ENCODE measurements around the gene SERPINA10.
A peak's percentile ranks its signal among the peaks of the same experiment; 100 is the strongest.

Gene SERPINA10, protein sequence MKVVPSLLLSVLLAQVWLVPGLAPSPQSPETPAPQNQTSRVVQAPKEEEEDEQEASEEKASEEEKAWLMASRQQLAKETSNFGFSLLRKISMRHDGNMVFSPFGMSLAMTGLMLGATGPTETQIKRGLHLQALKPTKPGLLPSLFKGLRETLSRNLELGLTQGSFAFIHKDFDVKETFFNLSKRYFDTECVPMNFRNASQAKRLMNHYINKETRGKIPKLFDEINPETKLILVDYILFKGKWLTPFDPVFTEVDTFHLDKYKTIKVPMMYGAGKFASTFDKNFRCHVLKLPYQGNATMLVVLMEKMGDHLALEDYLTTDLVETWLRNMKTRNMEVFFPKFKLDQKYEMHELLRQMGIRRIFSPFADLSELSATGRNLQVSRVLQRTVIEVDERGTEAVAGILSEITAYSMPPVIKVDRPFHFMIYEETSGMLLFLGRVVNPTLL

GRCh38 chr14:94292872-94293577, at the start of gene SERPINA10:
Gene SERPINA10, minus strand, starts transcription at chr14:94293268. Its CDS starts 2,675 bp downstream, at chr14:94290593.
- no peak for DNase-seq

DNA sequence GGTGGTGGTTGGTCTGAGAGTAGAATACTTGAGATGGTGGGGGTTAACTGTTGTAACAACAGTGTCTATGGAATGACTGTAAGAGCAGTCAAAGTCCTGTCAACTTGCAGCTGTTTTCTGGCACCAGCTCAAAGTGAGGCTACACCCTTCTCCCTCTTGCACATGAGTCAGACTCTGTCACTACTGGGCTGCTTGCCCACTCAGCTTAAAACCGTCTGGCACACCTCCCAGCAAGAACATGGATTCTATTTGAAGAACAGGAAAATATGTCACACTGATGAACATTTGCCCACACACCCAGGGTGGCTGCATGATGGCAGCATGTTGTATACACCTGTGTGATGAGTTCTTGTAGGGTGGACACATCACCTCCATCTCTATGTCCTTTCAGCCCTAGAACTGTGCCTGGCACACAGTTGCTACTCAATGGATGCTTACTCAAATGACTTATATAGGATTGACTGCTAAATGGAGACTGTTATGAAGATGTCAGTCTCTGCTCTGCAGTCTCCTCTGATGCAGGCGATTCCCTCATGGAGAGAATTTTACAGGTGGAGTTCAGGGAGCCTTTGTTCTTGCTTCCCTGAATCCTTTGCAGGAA, 49.4 kb upstream of the SERPINA10 start:
- peak; percentile 88 for DNase-seq

- DNase-seq, result no peak
Measured at GRCh38 chr14:94341656-94342333, 48.7 kb upstream of the SERPINA10 start.

- DNase-seq, result no peak
Measured at GRCh38 chr14:94340533-94340932, 47.5 kb upstream of the SERPINA10 start.

DNA sequence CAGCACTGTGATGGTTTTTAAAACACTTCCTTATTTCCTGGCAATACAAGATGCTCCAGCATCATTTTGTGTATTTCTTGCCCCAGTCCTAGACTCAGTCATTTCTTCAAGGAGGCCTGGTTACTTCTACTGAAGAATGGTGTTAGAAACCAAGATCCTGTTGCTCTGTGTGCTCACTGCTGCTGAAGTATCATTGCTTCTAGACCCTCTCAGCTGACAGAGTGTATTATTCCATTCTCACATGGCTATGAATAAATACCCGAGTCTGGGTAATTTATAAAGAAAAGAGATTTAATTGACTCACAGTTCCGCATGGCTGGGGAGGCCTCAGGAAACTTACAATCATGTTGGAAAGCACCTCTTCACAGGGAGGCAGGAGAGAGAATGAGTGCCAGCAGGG, 45.0 kb upstream of the SERPINA10 start:
- no peak for DNase-seq

DNA sequence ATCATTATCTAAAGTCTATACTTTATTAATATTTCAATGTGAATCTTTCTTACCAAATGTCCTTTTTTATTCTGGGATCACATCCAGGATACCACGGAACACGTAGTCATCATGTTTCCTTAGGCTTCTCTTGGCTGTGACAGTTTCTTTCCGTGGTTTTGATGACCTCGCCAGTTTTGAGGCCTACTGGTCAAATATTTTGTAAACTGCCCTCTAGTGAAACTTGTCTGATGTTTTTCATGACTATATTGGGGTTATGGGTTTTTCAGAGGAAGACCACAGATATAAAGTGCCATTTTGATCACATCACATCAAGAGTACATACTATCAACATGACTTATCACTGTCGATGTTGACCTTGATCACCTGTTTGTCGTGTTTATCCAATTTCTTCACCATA, 44.2 kb upstream of the SERPINA10 start:
- no peak for DNase-seq

- DNase-seq, result no peak
Measured at GRCh38 chr14:94334872-94335271, 41.8 kb upstream of the SERPINA10 start.

- DNase-seq, result no peak
Measured at GRCh38 chr14:94332587-94332986, 39.5 kb upstream of the SERPINA10 start.

DNA sequence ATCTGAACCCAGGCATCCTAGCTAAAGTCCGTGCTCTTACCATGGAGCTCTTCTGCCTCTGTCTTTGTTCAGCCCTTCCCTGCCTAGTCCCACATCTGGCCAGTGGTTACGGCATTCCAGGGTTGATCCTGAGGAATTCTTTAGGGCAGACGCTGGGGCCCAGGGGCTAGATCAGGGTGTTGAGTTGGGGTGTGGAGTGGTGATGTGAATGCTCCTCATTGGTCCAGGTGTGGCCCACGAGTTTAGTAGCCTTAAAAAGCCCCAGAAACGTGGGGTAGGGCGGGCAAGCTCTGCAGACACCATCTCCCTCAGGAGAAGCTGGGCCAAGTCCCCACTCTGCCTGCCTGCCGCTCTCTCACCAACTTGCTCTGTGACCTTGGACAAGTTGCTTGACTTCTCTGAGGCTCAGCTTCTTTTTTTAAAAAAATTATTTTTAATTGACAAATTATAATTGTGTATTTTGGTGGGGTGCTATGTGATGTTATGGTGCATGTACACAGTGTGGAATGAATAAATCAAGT, 39.1 kb upstream of the SERPINA10 start:
- no peak for DNase-seq

DNA sequence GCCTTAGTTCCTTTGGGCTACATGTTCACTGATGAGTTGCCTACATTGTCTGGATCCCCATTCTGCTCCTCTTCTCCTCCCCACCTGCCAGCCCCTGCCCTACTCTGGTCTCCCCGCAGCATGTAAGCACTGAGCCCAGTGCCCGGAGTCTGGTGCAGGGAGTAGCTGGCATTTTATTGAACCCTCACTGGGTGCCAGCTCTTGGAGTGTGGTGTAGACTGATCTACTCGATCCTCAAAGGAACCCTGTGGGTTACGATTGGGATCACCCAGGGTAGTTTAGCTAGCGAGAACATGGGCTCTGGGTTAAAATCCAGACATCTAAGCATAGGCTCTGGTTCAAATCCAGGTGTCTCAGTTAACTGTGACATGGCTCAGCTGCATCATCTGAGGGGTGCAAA, 38.4 kb upstream of the SERPINA10 start:
- DNase-seq, result no peak

DNA sequence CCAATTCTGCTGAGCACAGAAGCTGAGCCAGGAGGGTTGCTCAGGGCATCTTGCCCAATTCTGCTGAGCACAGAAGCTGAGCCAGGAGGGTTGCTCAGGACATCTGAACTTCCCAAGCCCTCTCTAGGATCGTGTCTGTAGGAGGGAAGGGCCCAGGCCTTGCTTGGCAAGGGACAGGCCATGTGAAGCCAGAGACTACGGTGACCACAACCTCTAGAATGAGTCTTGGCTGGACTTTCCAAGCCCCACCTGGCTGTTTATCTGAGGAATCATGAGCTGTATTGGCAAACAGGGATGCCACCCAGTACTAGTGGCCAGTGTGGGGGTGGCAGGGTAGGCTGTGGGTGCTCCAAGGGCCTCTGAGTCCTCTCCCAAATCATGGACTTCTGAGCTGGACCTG, 37.8 kb upstream of the SERPINA10 start:
- DNase-seq, result no peak

DNA sequence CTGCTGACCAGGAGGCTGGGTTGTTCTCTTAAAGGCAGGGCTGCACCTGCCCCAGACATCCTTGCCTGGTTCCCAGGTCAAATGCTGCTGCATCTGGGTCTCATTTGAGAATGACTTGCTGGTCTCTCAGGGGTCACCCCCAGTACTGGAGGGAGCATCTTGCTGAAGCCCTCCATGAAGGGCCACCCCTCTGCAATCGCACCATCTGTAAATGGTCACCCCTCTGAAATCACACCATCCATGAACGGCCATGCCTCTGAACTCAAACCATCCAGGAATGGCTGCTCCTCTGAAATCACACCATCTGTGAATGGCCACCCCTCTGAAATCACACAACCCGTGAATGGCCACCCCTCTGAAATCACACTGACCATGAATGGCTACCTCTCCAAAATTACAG, 37.4 kb upstream of the SERPINA10 start:
- DNase-seq, result no peak

DNA sequence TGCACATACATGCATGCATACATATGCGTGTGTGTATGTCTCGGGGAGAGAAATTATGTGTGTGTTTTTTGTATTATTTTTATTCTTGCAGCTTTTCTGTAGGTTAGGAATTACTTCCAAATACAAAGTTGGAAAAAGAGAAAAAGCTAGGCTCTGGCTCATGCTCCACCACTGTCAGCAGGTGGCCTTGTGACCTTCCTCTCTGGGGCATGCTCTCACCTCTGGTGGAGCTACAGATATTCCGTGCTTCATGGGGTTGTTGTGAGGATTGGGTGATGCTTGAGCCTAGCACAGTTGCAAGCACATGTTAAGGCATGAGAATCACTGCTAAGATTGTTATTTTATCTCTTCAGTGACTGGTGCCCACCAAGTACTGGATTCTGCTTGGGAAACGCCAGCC, 36.8 kb upstream of the SERPINA10 start:
- no peak for DNase-seq

GRCh38 chr14:94328196-94328595, 35.1 kb upstream of the SERPINA10 start:
- DNase-seq, result no peak

DNA sequence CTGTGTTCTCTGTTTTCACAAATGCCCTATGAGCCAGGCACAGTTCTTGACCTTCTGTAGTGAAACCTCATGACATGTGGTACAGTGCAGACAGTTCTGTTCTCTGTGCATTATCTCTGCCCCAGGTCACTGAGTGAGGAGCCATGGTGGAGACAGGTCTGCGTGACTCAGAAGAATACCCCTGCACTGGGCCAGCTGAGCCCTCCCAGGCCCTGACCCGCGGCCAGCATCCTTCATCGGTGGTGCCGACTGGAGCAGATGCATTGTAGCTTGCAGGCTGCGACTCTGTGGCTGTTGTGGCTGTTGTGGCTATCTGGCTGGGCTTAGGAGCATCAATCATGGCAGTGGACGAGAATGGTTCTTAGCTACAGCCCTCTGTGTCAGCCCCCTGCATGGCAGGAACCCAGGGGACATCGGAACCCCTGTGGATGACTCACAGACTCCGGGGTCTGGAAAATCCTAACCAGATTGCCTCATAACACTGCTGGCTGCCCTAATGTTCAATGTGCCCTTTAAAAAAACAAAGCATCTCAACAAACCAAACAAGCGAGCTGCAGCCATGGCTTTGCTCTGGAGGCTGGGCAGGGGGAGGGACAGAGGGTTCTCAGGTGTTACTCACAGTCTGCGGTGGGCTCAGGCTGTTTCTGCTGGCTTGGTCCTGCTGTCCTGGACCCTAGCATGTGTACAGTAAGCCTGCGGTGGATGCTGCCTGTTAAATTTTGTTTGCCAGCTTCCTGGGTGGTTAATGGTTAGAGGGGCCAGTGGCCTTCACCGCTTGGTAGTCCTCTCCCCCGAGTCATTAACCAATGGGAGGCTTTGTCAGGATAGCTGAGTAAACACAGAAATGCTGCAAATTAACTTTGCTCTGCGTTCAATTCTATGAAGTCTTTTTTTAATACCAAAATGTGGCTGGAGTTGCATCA, 29.8 kb upstream of the SERPINA10 start, which contains the start of gene SERPINA6:
Gene SERPINA6 (minus strand): TSS at position 689 of the 923 bp plus-strand sequence. CDS start 8,688 bp downstream, outside the sequence.
- DNase-seq, result no peak

GRCh38 chr14:94321421-94322271, 28.6 kb upstream of the SERPINA10 start:
- no peak for DNase-seq

- no peak for DNase-seq
Measured at GRCh38 chr14:94320243-94320642, 27.2 kb upstream of the SERPINA10 start.

GRCh38 chr14:94317259-94317658, 24.2 kb upstream of the SERPINA10 start:
- DNase-seq, result no peak

GRCh38 chr14:94316692-94317091, 23.6 kb upstream of the SERPINA10 start:
- no peak for DNase-seq

DNA sequence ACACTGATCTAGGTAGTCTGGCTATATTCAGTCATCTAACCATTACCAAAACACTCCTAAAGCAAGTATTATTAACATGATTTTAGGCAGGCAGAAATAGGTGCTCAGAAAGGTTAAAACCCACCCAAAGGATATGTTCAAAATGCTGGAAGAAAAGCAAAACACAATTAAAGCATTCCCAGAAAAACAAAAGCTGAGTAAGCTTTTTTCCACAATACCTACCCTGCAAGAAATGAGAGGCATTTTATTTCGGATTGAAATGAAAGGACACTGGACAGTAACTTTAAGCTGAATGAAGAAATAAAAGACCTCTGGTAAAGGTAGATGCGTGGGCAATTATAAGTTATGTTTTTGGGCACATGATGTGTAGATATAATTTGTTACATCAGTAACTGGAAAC, 21.8 kb upstream of the SERPINA10 start:
- no peak for DNase-seq
